B cell (primary cell): ENCODE data around the gene TCFL5. TPM values are rescaled to one million over a fixed set of nuclear protein-coding genes. Genes with fewer than 3 reads are reported as not detected.

Experiments
- ATAC-seq: fragments of 200-7000 bp; cut with Tn5 transposase; one replicate; pipeline ENCODE4 v1.10.0; 2021; ENCODE audit warnings: low read depth, mild to moderate bottlenecking, moderate number of reproducible peaks, moderate library complexity
- CTCF ChIA-PET: fragments of 350-600 bp; sonication (Branson Sonifier 250); formaldehyde crosslinking; loops from one replicate; lab custom pipeline; 2021; ENCODE audit warnings: antibody characterized with exemption, inconsistent platforms; lab: Charles Lee
- POLR2A ChIA-PET: fragments of 350-600 bp; sonication (Branson Sonifier 250); formaldehyde crosslinking; loops from one replicate; lab custom pipeline; 2021; ENCODE audit warnings: antibody characterized with exemption; lab: Charles Lee
- DNase-seq: peaks from one replicate; pipeline ENCODE4 v3.0.0; 2013
- H2AFZ ChIP-seq: 2 replicates; pipeline ENCODE4 v1.6.1; 2012; ENCODE audit warnings: mild to moderate bottlenecking, low read depth, low read length; ENCODE audit not compliant: insufficient read depth, poor library complexity, severe bottlenecking
- H3K27ac ChIP-seq, 2 donors: 1 replicate in 1 of 2; 2 replicates in 1 of 2; pipeline ENCODE4 v1.5.1; 2012 to 2013; ENCODE audit warnings: low read length in 2 of 2, mild to moderate bottlenecking in 2 of 2, moderate library complexity in 1 of 2
- H3K27me3 ChIP-seq, 4 experiments: fragments of 200-600 bp in 1 of 4; sonication (generic) in 1 of 4; replicated peaks in 1 of 4; 1 replicate in 2 of 4; 2 replicates in 2 of 4; pipeline versions ENCODE4 v1.6.1 to v1.7.0; 2013 to 2016; ENCODE audit warnings: low read length in 3 of 4, mild to moderate bottlenecking in 2 of 4, mixed read lengths in 1 of 4, moderate library complexity in 1 of 4; ENCODE audit not compliant: insufficient read depth in 4 of 4, control insufficient read depth in 3 of 4; ENCODE audit errors: control extremely low read depth in 1 of 4
- H3K36me3 ChIP-seq, 2 experiments: replicated peaks in 1 of 2; 1 replicate in 1 of 2; 2 replicates in 1 of 2; pipeline versions ENCODE4 v1.6.1 to v1.7.1; 2013; ENCODE audit warnings: low read length in 1 of 2; ENCODE audit not compliant: insufficient read depth in 2 of 2, control insufficient read depth in 1 of 2; ENCODE audit errors: control extremely low read depth in 1 of 2, extremely low read depth in 1 of 2
- H3K4me1 ChIP-seq, 2 donors: fragments of 200-600 bp in 1 of 2; sonication (generic) in 1 of 2; 1 replicate in 1 of 2; 2 replicates in 1 of 2; pipeline versions ENCODE4 v1.5.1 to v1.6.1; 2013 to 2017; ENCODE audit warnings: low read length in 2 of 2; ENCODE audit not compliant: control insufficient read depth in 2 of 2, insufficient read depth in 2 of 2
- H3K4me2 ChIP-seq: replicated peaks from 2 replicates; pipeline ENCODE3; 2012; ENCODE audit warnings: mild to moderate bottlenecking, low read depth, low read length; ENCODE audit not compliant: poor library complexity, severe bottlenecking
- H3K4me3 ChIP-seq, 5 experiments: fragments of 200-600 bp in 1 of 5; sonication (generic) in 1 of 5; 1 replicate in 3 of 5; 2 replicates in 2 of 5; pipeline versions ENCODE4 v1.5.1 to v1.7.0; 2011 to 2016; ENCODE audit warnings: low read length in 4 of 5, mild to moderate bottlenecking in 4 of 5, low read depth in 2 of 5, control low read depth in 1 of 5, moderate library complexity in 1 of 5; ENCODE audit not compliant: insufficient read depth in 1 of 5; ENCODE audit errors: control extremely low read depth in 1 of 5, extremely low read depth in 1 of 5
- H3K79me2 ChIP-seq: fragments of 200-600 bp; sonication (generic); one replicate; pipeline ENCODE4 v1.6.0; 2016; ENCODE audit warnings: low read length; ENCODE audit not compliant: control insufficient read depth, insufficient read depth
- H3K9ac ChIP-seq: fragments of 200-600 bp; sonication (generic); 2 replicates; pipeline ENCODE4 v1.6.1; 2017; ENCODE audit warnings: mild to moderate bottlenecking, low read length, moderate library complexity
- H3K9me3 ChIP-seq, 3 donors: one replicate each; pipeline versions ENCODE4 v1.6.1 to v1.7.1; 2013; ENCODE audit warnings: low read length in 2 of 3; ENCODE audit not compliant: control insufficient read depth in 2 of 3, insufficient read depth in 1 of 3; ENCODE audit errors: control extremely low read depth in 1 of 3
- H4K20me1 ChIP-seq: 2 replicates; pipeline ENCODE4 v1.6.0; 2012; ENCODE audit warnings: mild to moderate bottlenecking, low read length; ENCODE audit not compliant: insufficient read depth, control insufficient read depth, poor library complexity, severe bottlenecking
- H3K27ac Mint-ChIP-seq: one replicate; pipeline ENCODE4 v1.8.0; 2021; ENCODE audit warnings: mixed read lengths
- H3K27me3 Mint-ChIP-seq: one replicate; pipeline ENCODE4 v1.8.0; 2021; ENCODE audit warnings: mixed read lengths
- H3K4me1 Mint-ChIP-seq: one replicate; pipeline ENCODE4 v1.8.0; 2021; ENCODE audit warnings: mixed read lengths
- H3K4me3 Mint-ChIP-seq: one replicate; pipeline ENCODE4 v1.8.0; 2021; ENCODE audit warnings: mixed read lengths
- H3K9me3 Mint-ChIP-seq: one replicate; pipeline ENCODE4 v1.8.0; 2022; ENCODE audit warnings: mixed read lengths; ENCODE audit not compliant: insufficient read depth
- CTCF ChIP-seq: fragments of 200-600 bp; IDR thresholded peaks from one replicate; pipeline ENCODE4 v1.8.0; 2022; ENCODE audit warnings: antibody characterized with exemption, mild to moderate bottlenecking
- EZH2 ChIP-seq: IDR thresholded peaks from 2 replicates; pipeline ENCODE4 v1.6.1; 2012; ENCODE audit warnings: borderline replicate concordance, low read depth, mild to moderate bottlenecking, moderate library complexity, low read length; ENCODE audit not compliant: insufficient read depth, poor library complexity, severe bottlenecking
- WGBS: methylation state at CpG from one replicate; pipeline ENCODE4 v1.1.5; 2013; ENCODE audit warnings: missing lambda C conversion rate; ENCODE audit not compliant: insufficient coverage; 5-methylcytosine and 5-hydroxymethylcytosine counted together
- intact Hi-C: fragments of 100-400 bp; cut with micrococcal nuclease; formaldehyde crosslinking; loops from one replicate; pipeline ENCODE4 v1.10.0; 2022
- polyA plus RNA-seq: library from polyadenylated mRNA; depleted of rRNA; stranded (reverse); fragments of >200 nt; gene quantifications from 2 replicates; pipeline ENCODE4 v1.2.3, GENCODE V29; 2012
- total RNA-seq, 2 donors: library from RNA; stranded (reverse); fragments of 120-200 nt in 1 of 2; gene quantifications; 1 replicate in 1 of 2; 2 replicates in 1 of 2; pipeline versions ENCODE4 v1.2.3 to v1.2.4, GENCODE V29; 2013 to 2022

TCFL5 gene
- total and polyA plus RNA-seq, 2 donors (not counting 1 experiment from before 2014, with no cell fraction given), result 2.0 to 16.2 TPM

GRCh38 chr20:62812181-62812906, 49.3 kb downstream of the TCFL5 start:
- Histone ChIP-seq H2AFZ (no peak overlapping the region), H3K4me1 (peaks cover 12 to 23% of the 10 kb centered on the region in 2 donors), H4K20me1 (peaks cover 86% of the 10 kb centered on the region), H3K36me3 (peaks cover 0 to 59% of the 10 kb centered on the region in 2 experiments), H3K4me3 (no peak overlapping the region), H3K9me3 (peaks cover 0 to 17% (median 0%) of the 10 kb centered on the region in 3 donors), H3K27me3 (peaks cover 0 to 23% (median 11%) of the 10 kb centered on the region in 4 experiments), H3K9ac (no peak overlapping the region), H3K79me2 (peaks cover 12% of the 10 kb centered on the region), H3K4me2 (no peak overlapping the region), H3K27ac (no peak overlapping the region)
- Mint-ChIP-seq H3K4me1 (peaks cover 21% of the 10 kb centered on the region), H3K27ac (no peak overlapping the region), H3K9me3 (no peaks in the 10 kb centered on the region), H3K27me3 (peaks cover 17% of the 10 kb centered on the region), H3K4me3 (no peak overlapping the region)
- intact Hi-C loops, result no loop called here
- ChIA-PET CTCF (interaction anchor here (0.8 kb wide), 1 partner anchor 10 kb away, joined by 3 read pairs; no protein-coding TSS in a partner anchor), POLR2A (no interaction called here)
- no peak for DNase-seq
- WGBS, result 88% methylated on average over 40 of the region's 43 CpGs
- TF ChIP-seq CTCF, result no peak
- no peak for TF ChIP-seq EZH2
- no peak for ATAC-seq

GRCh38 chr20:62811720-62812119, 49.9 kb downstream of the TCFL5 start:
- peaks cover 14 to 29% of the 10 kb centered on the region in 2 donors for H3K4me1 ChIP-seq
- intact Hi-C loops, result no loop called here
- H3K27ac ChIP-seq, result no peak overlapping the region
- peaks cover 92% of the 10 kb centered on the region for H4K20me1 ChIP-seq
- Mint-ChIP-seq H3K9me3 (no peaks in the 10 kb centered on the region), H3K4me3 (no peak overlapping the region), H3K27me3 (peaks cover 17% of the 10 kb centered on the region), H3K27ac (no peak overlapping the region), H3K4me1 (peaks cover 25% of the 10 kb centered on the region)
- ATAC-seq, result no peak
- CTCF ChIA-PET, result interaction anchor here (0.8 to 1.0 kb wide), 3 partner anchors 9 to 312 kb away, joined by 3 to 4 read pairs (median 3); no protein-coding TSS in a partner anchor
- DNase-seq, result no peak
- WGBS, result 91% methylated on average over 8 of the region's 10 CpGs
- TF ChIP-seq CTCF (no peak), EZH2 (no peak)
- H3K36me3 ChIP-seq, result peaks cover 0 to 63% of the 10 kb centered on the region in 2 experiments
- H2AFZ ChIP-seq, result no peak overlapping the region
- POLR2A ChIA-PET, result no interaction called here
- peaks cover 0 to 17% (median 0%) of the 10 kb centered on the region in 3 donors for H3K9me3 ChIP-seq
- no peak overlapping the region for H3K4me2 ChIP-seq
- no peak overlapping the region for H3K4me3 ChIP-seq
- peaks cover 18% of the 10 kb centered on the region for H3K79me2 ChIP-seq
- H3K9ac ChIP-seq, result no peak overlapping the region
- peaks cover 0 to 22% (median 10%) of the 10 kb centered on the region in 4 experiments for H3K27me3 ChIP-seq
